ENCODE results near the gene ZNF664. TPM values are rescaled to one million over a fixed set of nuclear protein-coding genes. Genes with fewer than 3 reads are reported as not detected.
A peak's percentile ranks its signal among the peaks of the same experiment; 100 is the strongest.

Gene ZNF664
- total RNA-seq, 1 donor, result 18.5 TPM

DNA sequence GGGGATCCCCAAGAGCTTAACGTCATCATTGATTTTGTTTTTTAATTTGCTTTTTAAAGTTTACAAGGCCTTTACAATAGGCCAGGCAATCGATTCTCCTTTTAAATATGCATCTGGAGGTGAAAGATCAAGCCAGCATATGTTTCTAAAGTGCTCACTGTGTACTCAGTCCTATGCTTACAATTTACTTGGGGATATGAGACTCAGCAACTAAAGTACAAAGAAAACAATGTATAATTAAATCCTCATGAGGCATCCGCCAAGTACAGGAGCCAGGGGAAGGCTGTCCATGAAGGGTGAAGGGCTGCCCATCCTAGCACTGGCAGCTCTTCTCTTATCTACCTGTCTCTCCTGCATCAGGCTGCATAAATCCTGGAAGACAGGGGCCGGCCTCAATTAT is 12.2 kb upstream of the ZNF664 start:
- no peaks in the 10 kb centered on the region for H3K27me3 ChIP-seq (ENCODE audit: insufficient read depth, low read length)
- no peak overlapping the region for H3K4me3 ChIP-seq (ENCODE audit: low read length)
- H3K4me1 ChIP-seq (ENCODE audit: insufficient read depth, low read length), result no peaks in the 10 kb centered on the region
- no peaks in the 10 kb centered on the region for H3K9me3 ChIP-seq (ENCODE audit: low read depth, low read length)

- Histone ChIP-seq H3K4me1 (ENCODE audit: insufficient read depth, low read length) (no peaks in the 10 kb centered on the region), H3K9me3 (ENCODE audit: low read depth, low read length) (no peaks in the 10 kb centered on the region), H3K27me3 (ENCODE audit: insufficient read depth, low read length) (no peaks in the 10 kb centered on the region), H3K4me3 (ENCODE audit: low read length) (no peak overlapping the region)
Measured at GRCh38 chr12:123961585-123962345, 11.2 kb upstream of the ZNF664 start.

- Histone ChIP-seq H3K4me3 (ENCODE audit: low read length) (no peak overlapping the region), H3K9me3 (ENCODE audit: low read depth, low read length) (no peaks in the 10 kb centered on the region)
Measured at GRCh38 chr12:123962513-123962912, 10.5 kb upstream of the ZNF664 start.

GRCh38 chr12:123963821-123964220 is 9.2 kb upstream of the ZNF664 start:
- Histone ChIP-seq H3K4me1 (ENCODE audit: insufficient read depth, low read length) (no peaks in the 10 kb centered on the region), H3K9me3 (ENCODE audit: low read depth, low read length) (no peaks in the 10 kb centered on the region), H3K27me3 (ENCODE audit: insufficient read depth, low read length) (no peaks in the 10 kb centered on the region), H3K4me3 (ENCODE audit: low read length) (no peak overlapping the region)

More at GRCh38 chr12:123962513-123962912, 10.5 kb upstream of the ZNF664 start:
- Histone ChIP-seq H3K27me3 (ENCODE audit: insufficient read depth, low read length) (no peaks in the 10 kb centered on the region), H3K4me1 (ENCODE audit: insufficient read depth, low read length) (no peaks in the 10 kb centered on the region)

GRCh38 chr12:123965382-123965781 is 7.6 kb upstream of the ZNF664 start:
- H3K27me3 ChIP-seq (ENCODE audit: insufficient read depth, low read length), result no peaks in the 10 kb centered on the region
- H3K4me3 ChIP-seq (ENCODE audit: low read length), result no peak overlapping the region
- no peaks in the 10 kb centered on the region for H3K9me3 ChIP-seq (ENCODE audit: low read depth, low read length)
- no peaks in the 10 kb centered on the region for H3K4me1 ChIP-seq (ENCODE audit: insufficient read depth, low read length)

GRCh38 chr12:123966596-123966995 is 6.4 kb upstream of the ZNF664 start:
- Histone ChIP-seq H3K4me3 (ENCODE audit: low read length) (no peak overlapping the region), H3K9me3 (ENCODE audit: low read depth, low read length) (no peaks in the 10 kb centered on the region), H3K27me3 (ENCODE audit: insufficient read depth, low read length) (peaks cover 3% of the 10 kb centered on the region), H3K4me1 (ENCODE audit: insufficient read depth, low read length) (peaks cover 3% of the 10 kb centered on the region)

DNA sequence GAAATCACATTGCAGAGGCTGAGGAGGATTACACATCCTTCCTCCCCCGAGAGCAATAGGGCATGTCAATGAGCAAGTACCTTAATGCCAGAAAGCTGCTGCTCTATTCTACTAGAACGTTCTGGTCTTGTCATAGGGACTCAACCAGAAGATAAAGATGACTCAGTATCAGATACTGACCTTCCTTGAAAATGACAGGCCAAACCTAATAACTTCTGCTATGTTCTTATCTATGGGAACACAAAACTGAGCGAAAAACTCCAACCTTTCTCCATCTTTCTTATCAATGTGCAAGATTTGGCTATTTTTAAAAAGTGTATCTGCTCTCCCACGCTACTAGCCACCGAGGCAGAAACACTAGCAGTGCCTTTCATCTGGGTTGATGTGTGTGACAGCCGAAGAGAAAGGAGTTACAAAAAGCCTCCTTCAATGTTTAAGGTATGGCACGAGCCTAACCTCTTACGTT is 5.9 kb upstream of the ZNF664 start:
- Histone ChIP-seq H3K4me3 (ENCODE audit: low read length) (no peak overlapping the region), H3K4me1 (ENCODE audit: insufficient read depth, low read length) (peaks cover 8% of the 10 kb centered on the region), H3K27me3 (ENCODE audit: insufficient read depth, low read length) (peaks cover 5% of the 10 kb centered on the region), H3K9me3 (ENCODE audit: low read depth, low read length) (no peaks in the 10 kb centered on the region)

GRCh38 chr12:123971449-123971769 is 1.6 kb upstream of the ZNF664 start:
- Histone ChIP-seq H3K9me3 (ENCODE audit: low read depth, low read length) (no peaks in the 10 kb centered on the region), H3K4me1 (ENCODE audit: insufficient read depth, low read length) (peaks cover 17% of the 10 kb centered on the region), H3K4me3 (ENCODE audit: low read length) (peak overlapping the region; percentile 57), H3K27me3 (ENCODE audit: insufficient read depth, low read length) (peaks cover 5% of the 10 kb centered on the region)

DNA sequence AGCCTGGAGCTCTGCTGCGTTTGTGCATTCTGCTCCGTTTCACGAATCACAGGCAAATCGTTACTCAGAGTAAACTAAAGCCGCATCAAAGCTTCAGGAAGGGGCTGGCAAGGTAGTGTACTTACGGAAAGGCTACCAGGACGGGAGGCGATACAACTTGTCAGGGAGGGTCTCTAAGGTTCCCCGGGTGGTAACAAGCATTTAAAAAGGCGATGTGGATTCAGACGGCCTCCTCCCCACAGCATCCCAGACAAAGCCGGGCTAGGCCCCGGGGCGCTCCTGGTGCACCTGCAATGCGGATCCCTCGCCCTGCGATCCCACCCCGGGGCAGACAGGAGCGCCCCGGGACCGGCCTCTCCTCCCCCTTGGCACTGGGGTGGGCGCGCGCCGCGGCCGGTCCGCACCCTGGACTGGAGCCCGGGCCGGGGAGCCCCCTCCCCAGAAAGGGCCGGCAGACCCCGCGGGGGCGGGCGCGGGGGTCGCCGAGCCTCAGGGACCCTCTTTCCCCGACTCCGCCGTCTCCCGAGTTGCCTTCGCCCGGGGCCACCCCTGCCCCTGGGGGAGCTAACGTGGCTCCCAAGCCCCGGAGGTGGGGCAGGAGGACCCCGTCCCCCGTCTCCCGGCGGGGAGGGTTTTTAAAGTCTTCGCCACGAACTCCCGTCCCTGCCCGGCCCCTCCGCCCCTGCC is 1.1 kb upstream of the ZNF664 start:
- H3K4me3 ChIP-seq (ENCODE audit: low read length), result peak overlapping the region; percentile 57
- peaks cover 17% of the 10 kb centered on the region for H3K4me1 ChIP-seq (ENCODE audit: insufficient read depth, low read length)
- H3K27me3 ChIP-seq (ENCODE audit: insufficient read depth, low read length), result peaks cover 5% of the 10 kb centered on the region
- no peaks in the 10 kb centered on the region for H3K9me3 ChIP-seq (ENCODE audit: low read depth, low read length)

DNA sequence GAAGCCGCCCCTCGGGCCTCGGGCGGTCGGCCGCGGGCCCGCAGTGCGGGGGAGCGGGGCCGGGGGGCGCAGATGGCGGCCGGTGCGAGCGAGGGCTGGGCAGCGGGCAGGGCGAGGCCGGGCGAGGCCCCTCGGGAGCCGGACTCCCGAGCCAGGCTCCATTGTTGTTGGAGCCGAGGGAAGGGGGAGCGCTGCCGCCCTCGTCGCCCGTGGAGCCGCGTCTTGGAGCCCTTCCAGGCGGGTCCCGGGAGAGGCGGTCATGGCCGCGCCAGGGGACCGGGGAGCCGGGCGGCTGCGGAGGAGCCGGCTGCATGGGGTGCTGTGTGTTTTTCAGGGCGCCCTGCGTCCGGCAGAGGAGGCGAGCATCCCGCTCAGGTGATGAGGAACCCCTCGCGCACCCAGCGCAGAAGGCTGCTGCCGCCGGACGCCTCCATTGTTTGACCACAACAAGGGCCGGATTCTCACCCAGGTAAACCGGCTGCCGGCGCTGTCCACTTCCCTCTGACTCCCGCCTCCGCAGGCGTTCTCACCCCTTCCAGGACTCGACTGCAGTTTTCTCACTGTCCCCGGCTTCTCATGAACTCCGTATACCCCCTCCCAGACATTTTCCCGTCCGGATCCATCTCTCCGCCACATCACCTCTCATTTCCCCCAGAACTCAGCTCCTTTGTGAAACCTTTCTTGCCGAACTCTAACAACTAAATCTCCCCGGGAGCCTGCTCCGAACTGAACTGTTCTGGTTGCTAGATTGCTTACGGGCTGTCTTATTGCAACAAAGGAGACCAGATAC is 732 bp downstream of the ZNF664 start:
- Histone ChIP-seq H3K9me3 (ENCODE audit: low read depth, low read length) (no peaks in the 10 kb centered on the region), H3K27me3 (ENCODE audit: insufficient read depth, low read length) (peaks cover 5% of the 10 kb centered on the region), H3K4me1 (ENCODE audit: insufficient read depth, low read length) (peaks cover 17% of the 10 kb centered on the region), H3K4me3 (ENCODE audit: low read length) (peak overlapping the region; percentile 59)

GRCh38 chr12:123976227-123976826 is 3.3 kb downstream of the ZNF664 start:
- H3K4me1 ChIP-seq (ENCODE audit: insufficient read depth, low read length), result peaks cover 16% of the 10 kb centered on the region
- peaks cover 5% of the 10 kb centered on the region for H3K27me3 ChIP-seq (ENCODE audit: insufficient read depth, low read length)
- no peaks in the 10 kb centered on the region for H3K9me3 ChIP-seq (ENCODE audit: low read depth, low read length)
- no peak overlapping the region for H3K4me3 ChIP-seq (ENCODE audit: low read length)

DNA sequence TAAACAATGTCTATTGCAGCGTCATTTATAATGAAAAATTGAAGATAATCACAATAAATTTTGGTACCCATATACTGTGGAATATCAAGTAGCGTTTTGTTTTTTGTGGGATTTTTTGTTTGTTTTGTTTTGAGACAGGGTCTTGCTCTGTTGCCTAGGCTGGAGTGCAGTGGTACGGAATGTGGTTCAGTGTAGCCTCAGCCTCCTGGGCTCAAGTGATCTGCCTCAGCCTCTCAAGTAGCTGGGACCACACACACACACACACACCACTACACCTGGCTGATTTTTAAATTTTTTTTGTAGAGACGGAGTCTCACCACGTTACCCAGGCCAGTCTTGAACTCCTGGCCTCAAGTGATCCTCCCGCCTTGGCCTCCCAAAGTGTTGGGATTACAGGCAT is 6.6 kb downstream of the ZNF664 start:
- H3K4me3 ChIP-seq (ENCODE audit: low read length), result no peak overlapping the region

GRCh38 chr12:123982269-123982668 is 9.3 kb downstream of the ZNF664 start:
- H3K4me1 ChIP-seq (ENCODE audit: insufficient read depth, low read length), result no peaks in the 10 kb centered on the region
- no peaks in the 10 kb centered on the region for H3K9me3 ChIP-seq (ENCODE audit: low read depth, low read length)
- H3K4me3 ChIP-seq (ENCODE audit: low read length), result no peak overlapping the region
- no peaks in the 10 kb centered on the region for H3K27me3 ChIP-seq (ENCODE audit: insufficient read depth, low read length)

More for the DNA sequence above, 6.6 kb downstream of the ZNF664 start:
- Histone ChIP-seq H3K27me3 (ENCODE audit: insufficient read depth, low read length) (no peaks in the 10 kb centered on the region), H3K9me3 (ENCODE audit: low read depth, low read length) (no peaks in the 10 kb centered on the region), H3K4me1 (ENCODE audit: insufficient read depth, low read length) (no peaks in the 10 kb centered on the region)

- Histone ChIP-seq H3K4me3 (ENCODE audit: low read length) (no peak overlapping the region), H3K9me3 (ENCODE audit: low read depth, low read length) (no peaks in the 10 kb centered on the region), H3K27me3 (ENCODE audit: insufficient read depth, low read length) (no peaks in the 10 kb centered on the region), H3K4me1 (ENCODE audit: insufficient read depth, low read length) (no peaks in the 10 kb centered on the region)
Measured at GRCh38 chr12:123983822-123984485, 10.9 kb downstream of the ZNF664 start.

All from mononuclear cell (primary cell).